ENCODE results near the gene EDIL3.

DNA sequence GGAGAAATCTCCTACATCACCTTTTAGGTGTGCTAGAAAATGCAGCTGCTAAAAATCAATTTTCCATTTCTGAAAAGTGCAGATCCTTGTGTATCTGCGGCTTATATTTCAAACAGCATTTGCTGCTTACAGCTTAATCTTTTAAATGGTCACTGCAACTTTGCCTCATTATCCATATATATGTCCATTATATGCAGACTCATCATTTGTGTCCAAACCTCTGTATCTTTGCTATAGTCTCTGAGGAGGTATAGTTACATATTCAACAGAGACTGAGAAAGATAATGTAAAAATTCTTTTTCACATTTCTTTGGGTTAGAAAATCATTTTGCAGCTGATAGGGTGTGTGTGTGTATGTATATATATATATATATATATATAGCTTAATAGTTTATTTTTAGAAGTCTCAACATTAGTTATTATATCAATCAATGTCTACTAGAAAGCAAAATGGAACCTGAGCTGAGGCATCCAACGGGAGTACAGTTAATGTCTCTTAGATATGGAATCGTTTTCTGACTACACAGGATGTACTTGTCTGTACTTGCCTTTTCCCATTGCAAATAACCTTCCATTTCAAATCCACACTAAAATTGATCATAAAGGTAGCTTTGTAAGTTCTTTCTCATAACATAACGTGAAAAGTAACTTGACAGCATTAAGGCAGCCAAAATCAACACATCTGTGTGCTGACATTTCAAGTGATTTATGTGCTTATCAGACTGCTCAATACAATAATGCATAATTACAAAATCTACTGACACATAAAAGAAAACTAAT, 397.0 kb downstream of the EDIL3 start:
- no peak for TF ChIP-seq POLR2AphosphoS5 (IDR thresholded peaks at IDR 0.05; ENCODE audit: low read depth, low read length)
- TF ChIP-seq, protein P1, sequence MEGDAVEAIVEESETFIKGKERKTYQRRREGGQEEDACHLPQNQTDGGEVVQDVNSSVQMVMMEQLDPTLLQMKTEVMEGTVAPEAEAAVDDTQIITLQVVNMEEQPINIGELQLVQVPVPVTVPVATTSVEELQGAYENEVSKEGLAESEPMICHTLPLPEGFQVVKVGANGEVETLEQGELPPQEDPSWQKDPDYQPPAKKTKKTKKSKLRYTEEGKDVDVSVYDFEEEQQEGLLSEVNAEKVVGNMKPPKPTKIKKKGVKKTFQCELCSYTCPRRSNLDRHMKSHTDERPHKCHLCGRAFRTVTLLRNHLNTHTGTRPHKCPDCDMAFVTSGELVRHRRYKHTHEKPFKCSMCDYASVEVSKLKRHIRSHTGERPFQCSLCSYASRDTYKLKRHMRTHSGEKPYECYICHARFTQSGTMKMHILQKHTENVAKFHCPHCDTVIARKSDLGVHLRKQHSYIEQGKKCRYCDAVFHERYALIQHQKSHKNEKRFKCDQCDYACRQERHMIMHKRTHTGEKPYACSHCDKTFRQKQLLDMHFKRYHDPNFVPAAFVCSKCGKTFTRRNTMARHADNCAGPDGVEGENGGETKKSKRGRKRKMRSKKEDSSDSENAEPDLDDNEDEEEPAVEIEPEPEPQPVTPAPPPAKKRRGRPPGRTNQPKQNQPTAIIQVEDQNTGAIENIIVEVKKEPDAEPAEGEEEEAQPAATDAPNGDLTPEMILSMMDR (IDR thresholded peaks at IDR 0.05) = no peak
- TF ChIP-seq, protein P2, sequence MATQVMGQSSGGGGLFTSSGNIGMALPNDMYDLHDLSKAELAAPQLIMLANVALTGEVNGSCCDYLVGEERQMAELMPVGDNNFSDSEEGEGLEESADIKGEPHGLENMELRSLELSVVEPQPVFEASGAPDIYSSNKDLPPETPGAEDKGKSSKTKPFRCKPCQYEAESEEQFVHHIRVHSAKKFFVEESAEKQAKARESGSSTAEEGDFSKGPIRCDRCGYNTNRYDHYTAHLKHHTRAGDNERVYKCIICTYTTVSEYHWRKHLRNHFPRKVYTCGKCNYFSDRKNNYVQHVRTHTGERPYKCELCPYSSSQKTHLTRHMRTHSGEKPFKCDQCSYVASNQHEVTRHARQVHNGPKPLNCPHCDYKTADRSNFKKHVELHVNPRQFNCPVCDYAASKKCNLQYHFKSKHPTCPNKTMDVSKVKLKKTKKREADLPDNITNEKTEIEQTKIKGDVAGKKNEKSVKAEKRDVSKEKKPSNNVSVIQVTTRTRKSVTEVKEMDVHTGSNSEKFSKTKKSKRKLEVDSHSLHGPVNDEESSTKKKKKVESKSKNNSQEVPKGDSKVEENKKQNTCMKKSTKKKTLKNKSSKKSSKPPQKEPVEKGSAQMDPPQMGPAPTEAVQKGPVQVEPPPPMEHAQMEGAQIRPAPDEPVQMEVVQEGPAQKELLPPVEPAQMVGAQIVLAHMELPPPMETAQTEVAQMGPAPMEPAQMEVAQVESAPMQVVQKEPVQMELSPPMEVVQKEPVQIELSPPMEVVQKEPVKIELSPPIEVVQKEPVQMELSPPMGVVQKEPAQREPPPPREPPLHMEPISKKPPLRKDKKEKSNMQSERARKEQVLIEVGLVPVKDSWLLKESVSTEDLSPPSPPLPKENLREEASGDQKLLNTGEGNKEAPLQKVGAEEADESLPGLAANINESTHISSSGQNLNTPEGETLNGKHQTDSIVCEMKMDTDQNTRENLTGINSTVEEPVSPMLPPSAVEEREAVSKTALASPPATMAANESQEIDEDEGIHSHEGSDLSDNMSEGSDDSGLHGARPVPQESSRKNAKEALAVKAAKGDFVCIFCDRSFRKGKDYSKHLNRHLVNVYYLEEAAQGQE (IDR thresholded peaks at IDR 0.05; ENCODE audit: insufficient read depth in 1 of 2, low read depth in 2 of 2, low read length in 1 of 2) = no peak
